Spleen (tissue), 7 donors: ENCODE data around the gene DENND1C.

ENCODE experiments used
- CTCF ChIP-seq, 11 experiments: fragments of 200-600 bp in 7 of 11; fragments of 450-650 bp in 4 of 11; sonication (generic) in 4 of 11; IDR thresholded peaks in 8 of 11; conservative IDR thresholded peaks in 3 of 11; 1 replicate in 7 of 11; 2 replicates in 4 of 11; pipeline versions ENCODE4 v1.4.0 to v1.8.0; 2016 to 2021; ENCODE audit warnings: antibody characterized with exemption in 11 of 11, inconsistent platforms in 4 of 11, mild to moderate bottlenecking in 1 of 11
- POLR2AphosphoS5 ChIP-seq, 3 donors: sonication (generic); formaldehyde crosslinking; IDR thresholded peaks; one replicate each; pipeline ENCODE4 v1.5.1; 2017; ENCODE audit warnings: antibody characterized with exemption in 3 of 3
- donor health status: DM: no; HTN: no; CAD: no; lungs with moderate emphysema.
- donor health status: DM: no; HTN: no; CAD: no.
- donor health status: DM: no; HTN: no; CAD: no.

GRCh38 chr19:6446452-6446851 is 35.1 kb downstream of the DENND1C start:
- TF ChIP-seq CTCF (IDR thresholded peaks at IDR 0.05 in 8 of 11, conservative IDR thresholded peaks at IDR 0.05 in 3 of 11) (no peak), POLR2AphosphoS5 (IDR thresholded peaks at IDR 0.05) (no peak)
